Left lobe of liver (tissue), 2 donors: ENCODE results near the gene SLC19A1. TPM values are rescaled to one million over a fixed set of nuclear protein-coding genes. Genes with fewer than 3 reads are reported as not detected.
"Not testable (repeated sequence)": the region's sequence is repeated elsewhere in the genome, so short reads cannot be mapped to it uniquely, and the experiment has no call there.

Experiments used
- ATAC-seq: fragments of 200-7000 bp; cut with Tn5 transposase; one replicate; pipeline ENCODE4 v1.9.1; 2020; ENCODE audit warnings: mild to moderate bottlenecking, moderate library complexity
- DNase-seq: peaks from one replicate; pipeline ENCODE4 v3.0.0-alpha.2; 2020; ENCODE audit warnings: low spot score
- total RNA-seq: library from RNA; stranded (reverse); gene quantifications from one replicate; pipeline ENCODE4 v1.2.1, GENCODE V29; 2021
- donor health status: DM: no; HTN: no; CAD: no; lungs with moderate emphysema.
- donor health status: DM: no; HTN: yes; CAD: no.

Gene SLC19A1
- total RNA-seq, 1 donor from 2014 or later, result 13.7 TPM

DNA sequence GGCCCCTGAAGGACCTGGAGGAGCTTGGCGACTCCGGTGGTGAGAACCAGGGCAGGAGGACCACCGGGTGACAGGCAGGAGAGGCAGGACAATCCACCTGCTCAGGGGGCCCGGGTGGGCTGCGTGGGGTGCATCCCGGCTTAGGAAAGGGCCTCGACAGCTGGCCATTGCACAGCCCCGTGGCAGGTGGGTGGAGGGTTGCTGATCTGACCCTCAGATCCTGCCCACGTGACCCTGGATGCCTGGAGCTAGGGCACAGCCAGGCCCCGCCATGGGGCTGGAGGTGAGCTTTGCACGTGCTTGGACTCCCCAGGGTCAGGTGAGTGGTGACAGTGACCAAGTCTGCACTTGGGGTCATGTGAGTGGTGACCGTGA lies 35.5 kb upstream of the SLC19A1 start:
- DNase-seq (no peak), ATAC-seq (no peak)

- no peak for ATAC-seq
- DNase-seq, result no peak
Observed at GRCh38 chr21:45576838-45577737, 34.8 kb upstream of the SLC19A1 start.

- DNase-seq (no peak), ATAC-seq (no peak)
Observed at GRCh38 chr21:45575993-45576837, 34.0 kb upstream of the SLC19A1 start.

- DNase-seq (no peak), ATAC-seq (no peak)
Observed at GRCh38 chr21:45575304-45575992, 33.2 kb upstream of the SLC19A1 start.

- DNase-seq (no peak), ATAC-seq (no peak)
Observed at GRCh38 chr21:45574691-45575090, 32.5 kb upstream of the SLC19A1 start.

GRCh38 chr21:45574081-45574501 lies 31.9 kb upstream of the SLC19A1 start:
- ATAC-seq, result no peak

GRCh38 chr21:45573452-45574035 lies 31.3 kb upstream of the SLC19A1 start:
- DNase-seq (no peak), ATAC-seq (no peak)

More at GRCh38 chr21:45574081-45574501, 31.9 kb upstream of the SLC19A1 start:
- DNase-seq, result peak; percentile 32

GRCh38 chr21:45572783-45573451 lies 30.7 kb upstream of the SLC19A1 start:
- DNase-seq (no peak), ATAC-seq (no peak)

- DNase-seq, result no peak
Observed at GRCh38 chr21:45572231-45572630, 30.0 kb upstream of the SLC19A1 start.

DNA sequence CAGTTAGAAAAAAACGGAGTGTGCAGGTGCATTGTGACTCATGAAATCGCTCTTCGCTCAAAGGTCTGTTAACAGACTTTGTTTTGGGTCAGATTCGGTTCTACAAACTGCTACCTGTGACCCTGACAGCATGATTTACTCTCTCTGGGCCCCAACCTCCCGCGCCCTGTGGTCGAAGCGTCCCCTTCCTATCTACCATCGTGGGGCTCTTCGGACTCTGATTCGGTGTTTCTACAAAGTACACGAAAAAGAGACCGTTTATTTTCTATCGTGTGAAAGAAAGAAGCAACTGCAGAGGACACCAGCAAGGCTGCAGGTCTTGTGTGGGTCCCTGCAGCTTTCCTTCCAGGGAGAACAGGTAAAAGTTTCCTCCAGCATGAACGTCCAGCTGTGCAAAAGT lies 29.4 kb upstream of the SLC19A1 start:
- DNase-seq, result no peak
- no peak for ATAC-seq

More at GRCh38 chr21:45572231-45572630, 30.0 kb upstream of the SLC19A1 start:
- ATAC-seq, result no peak

DNA sequence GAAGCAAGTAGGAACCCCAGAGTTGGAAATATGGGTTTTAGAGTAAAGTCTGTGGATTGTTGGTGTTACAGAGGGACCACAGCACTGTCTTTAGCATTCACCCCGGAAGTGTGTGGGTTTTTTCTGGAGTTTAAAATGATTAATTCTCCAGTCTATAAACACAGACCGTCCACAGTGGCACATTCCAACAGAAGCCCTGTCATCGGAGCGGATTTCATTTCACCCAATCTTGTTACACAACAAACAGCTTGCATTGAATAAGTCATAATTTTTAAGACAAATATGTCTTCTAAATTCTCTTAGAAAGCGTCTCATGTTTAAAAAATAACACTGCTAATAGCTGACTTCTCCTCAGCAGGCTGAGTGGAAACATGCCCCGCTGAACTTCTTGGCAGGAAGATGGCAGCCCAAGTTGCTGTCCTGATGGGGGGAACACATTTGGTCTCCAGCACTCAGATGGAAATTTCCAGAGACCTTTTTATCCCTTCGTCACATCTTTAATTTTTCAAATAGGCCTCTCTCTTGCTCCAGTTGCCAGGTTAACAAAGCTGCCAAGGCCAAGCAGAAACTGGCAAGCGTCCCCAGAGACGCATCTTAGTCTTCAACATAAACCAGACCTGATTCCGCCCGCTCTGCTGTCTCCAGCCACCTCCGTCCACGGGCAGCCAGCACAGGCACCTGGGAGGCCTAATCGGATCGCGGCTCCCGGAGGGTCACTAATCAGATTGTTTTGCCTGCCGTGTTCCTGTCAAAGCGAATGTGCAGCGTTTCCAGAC lies 28.8 kb upstream of the SLC19A1 start:
- ATAC-seq (no peak), DNase-seq (no peak)

DNA sequence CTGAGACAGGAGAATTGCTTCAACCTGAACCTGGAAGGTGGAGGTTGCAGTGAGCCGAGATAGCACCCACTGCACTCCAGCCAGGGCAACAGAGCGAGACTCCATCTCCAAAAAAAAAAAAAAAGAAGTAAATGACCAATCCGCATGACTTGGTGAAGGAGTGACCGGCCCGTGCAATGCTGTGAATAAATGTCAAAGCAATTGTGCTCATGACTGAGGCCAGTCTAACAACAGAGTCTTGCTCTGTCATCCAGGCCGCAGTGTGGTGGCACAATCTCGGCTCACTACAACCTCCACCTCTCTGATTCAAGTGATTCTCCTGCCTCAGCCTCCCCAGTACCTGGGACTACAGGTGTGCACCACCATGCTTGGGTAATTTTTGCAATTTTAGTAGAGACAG lies 27.8 kb upstream of the SLC19A1 start:
- DNase-seq (peak; percentile 19), ATAC-seq (no peak)

GRCh38 chr21:45568383-45568782 lies 26.1 kb upstream of the SLC19A1 start:
- ATAC-seq, result no peak

GRCh38 chr21:45564137-45564536 lies 21.9 kb upstream of the SLC19A1 start:
- not testable (repeated sequence) for DNase-seq, ATAC-seq

More at GRCh38 chr21:45568383-45568782, 26.1 kb upstream of the SLC19A1 start:
- no peak for DNase-seq

DNA sequence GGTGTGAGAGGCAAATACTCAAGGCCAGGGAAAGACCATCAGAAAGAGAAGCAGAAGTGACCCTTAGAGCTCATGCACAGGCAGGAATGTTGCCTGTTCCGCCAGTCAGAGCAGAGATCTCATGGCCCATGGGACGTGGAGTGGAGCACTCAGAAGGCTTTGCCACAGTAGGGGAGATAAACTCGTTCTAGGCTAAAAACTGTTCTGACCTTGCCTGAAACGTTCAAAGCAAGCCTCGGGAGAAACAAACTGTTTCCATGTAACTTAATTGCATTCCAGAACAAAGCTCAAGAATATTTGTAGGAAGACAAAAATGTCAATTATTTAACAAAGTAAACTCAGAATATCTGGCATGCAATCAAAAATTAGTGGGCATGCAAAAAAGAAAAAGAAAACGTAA lies 20.7 kb upstream of the SLC19A1 start:
- no peak for ATAC-seq
- DNase-seq, result no peak

GRCh38 chr21:45562402-45562801 lies 20.2 kb upstream of the SLC19A1 start:
- ATAC-seq (no peak), DNase-seq (no peak)

DNA sequence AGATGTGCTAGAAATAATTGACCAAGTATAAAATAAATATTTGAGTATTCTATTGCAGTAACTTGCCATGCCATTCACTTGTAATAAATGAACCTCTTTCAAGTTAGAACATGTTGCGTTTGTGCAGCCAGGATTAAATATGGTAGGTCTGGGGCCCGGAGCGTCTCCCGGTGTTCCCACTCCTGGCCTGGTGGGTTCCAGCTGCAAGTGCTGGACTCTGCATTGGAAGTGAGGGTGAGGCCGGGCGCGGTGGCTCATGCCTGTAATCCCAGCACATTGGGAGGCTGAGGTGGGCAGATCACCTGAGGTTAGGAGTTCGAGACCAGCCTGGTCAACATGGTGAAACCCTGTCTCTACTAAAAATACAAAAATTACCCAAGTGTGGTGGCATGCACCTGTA lies 19.0 kb upstream of the SLC19A1 start:
- DNase-seq, result peak; percentile 43
- not testable (repeated sequence) for ATAC-seq

- peak; percentile 39 for DNase-seq
- no peak for ATAC-seq
Observed at GRCh38 chr21:45560106-45561021, 18.1 kb upstream of the SLC19A1 start.
